Measurements from ENCODE around the gene CXXC5. TPM values are rescaled to one million over a fixed set of nuclear protein-coding genes. Genes with fewer than 3 reads are reported as not detected.

CXXC5 gene
- total RNA-seq, 1 experiment from 2014 or later, result 57.2 TPM

- DNase-seq (ENCODE audit: low spot score), result peak; percentile 93
- H3K4me3 ChIP-seq (ENCODE audit: low read depth, low read length, poor library complexity, severe bottlenecking), result peak overlapping the region; percentile 53
- intact Hi-C loops (cut with micrococcal nuclease; ENCODE audit: unreplicated experiment), result loop anchor here (2.0 kb wide), 1 partner anchor 36 kb away; no protein-coding TSS in a partner anchor
- H3K4me1 ChIP-seq (ENCODE audit: insufficient read depth, low read length, poor library complexity, severe bottlenecking), result peaks cover 39% of the 10 kb centered on the region
- no peaks in the 10 kb centered on the region for H3K9me3 ChIP-seq (ENCODE audit: low read depth, low read length, poor library complexity, severe bottlenecking)
- ChIA-PET POLR2A (ENCODE audit: low non-redundant PET) (interaction anchor here (0.6 kb wide), 1 partner anchor 55 kb away, joined by 9 read pairs; no protein-coding TSS in a partner anchor), CTCF (interaction anchor here (0.6 to 2.4 kb wide), 6 partner anchors 14 to 1379 kb away, joined by 3 to 10 read pairs (median 7); partner anchors contain the start of gene CDC25C)
- BruUV-seq (replicated peaks), result no TSS peak
- TF ChIP-seq EZH2 (IDR thresholded peaks at IDR 0.05; ENCODE audit: borderline replicate concordance, low read depth, low read length, poor library complexity, severe bottlenecking) (no peak), CTCF (conservative IDR thresholded peaks at IDR 0.05; ENCODE audit: low read depth, low read length) (no peak)
- no peaks in the 10 kb centered on the region for H3K36me3 ChIP-seq (ENCODE audit: insufficient read depth, low read length, poor library complexity, severe bottlenecking)
- H3K27me3 ChIP-seq (replicated peaks; ENCODE audit: insufficient read depth, low read depth, low read length, poor library complexity), result no peaks in the 10 kb centered on the region
- H3K27ac ChIP-seq (ENCODE audit: low read depth, low read length, poor library complexity, severe bottlenecking), result peak overlapping the region; percentile 85
Measured at GRCh38 chr5:139710319-139711066, 62.3 kb downstream of the CXXC5 start.

- intact Hi-C loops (cut with micrococcal nuclease; ENCODE audit: unreplicated experiment), result loop anchor here (2.0 kb wide), 1 partner anchor 36 kb away; no protein-coding TSS in a partner anchor
- ChIA-PET CTCF (interaction anchor here (0.6 to 2.4 kb wide), 5 partner anchors 13 to 1379 kb away, joined by 3 to 10 read pairs (median 6); partner anchors contain the start of gene CDC25C), POLR2A (ENCODE audit: low non-redundant PET) (interaction anchor here (0.5 to 0.6 kb wide), 2 partner anchors 54 to 369 kb away, joined by 3 to 9 read pairs; no protein-coding TSS in a partner anchor)
- H3K27me3 ChIP-seq (replicated peaks; ENCODE audit: insufficient read depth, low read depth, low read length, poor library complexity), result no peaks in the 10 kb centered on the region
- BruUV-seq (replicated peaks), result no TSS peak
- peak overlapping the region; percentile 53 for H3K4me3 ChIP-seq (ENCODE audit: low read depth, low read length, poor library complexity, severe bottlenecking)
- no peaks in the 10 kb centered on the region for H3K36me3 ChIP-seq (ENCODE audit: insufficient read depth, low read length, poor library complexity, severe bottlenecking)
- H3K9me3 ChIP-seq (ENCODE audit: low read depth, low read length, poor library complexity, severe bottlenecking), result no peaks in the 10 kb centered on the region
- peak overlapping the region; percentile 85 for H3K27ac ChIP-seq (ENCODE audit: low read depth, low read length, poor library complexity, severe bottlenecking)
- TF ChIP-seq EZH2 (IDR thresholded peaks at IDR 0.05; ENCODE audit: borderline replicate concordance, low read depth, low read length, poor library complexity, severe bottlenecking) (no peak), CTCF (conservative IDR thresholded peaks at IDR 0.05; ENCODE audit: low read depth, low read length) (peak; percentile 29; the same call in 1 of the 2 replicates)
- peaks cover 39% of the 10 kb centered on the region for H3K4me1 ChIP-seq (ENCODE audit: insufficient read depth, low read length, poor library complexity, severe bottlenecking)
- DNase-seq (ENCODE audit: low spot score), result peak; percentile 95
Measured at GRCh38 chr5:139711067-139711905, 63.1 kb downstream of the CXXC5 start.

GRCh38 chr5:139711906-139712224 is 63.7 kb downstream of the CXXC5 start:
- ChIA-PET POLR2A (ENCODE audit: low non-redundant PET) (interaction anchor here (0.6 to 0.7 kb wide), 2 partner anchors 58 to 273 kb away, joined by 3 to 6 read pairs; no protein-coding TSS in a partner anchor), CTCF (interaction anchor here (1.8 to 2.4 kb wide), 2 partner anchors 23 to 76 kb away, joined by 6 to 9 read pairs; no protein-coding TSS in a partner anchor)
- peak; percentile 77 for DNase-seq (ENCODE audit: low spot score)
- no peaks in the 10 kb centered on the region for H3K36me3 ChIP-seq (ENCODE audit: insufficient read depth, low read length, poor library complexity, severe bottlenecking)
- intact Hi-C loops (cut with micrococcal nuclease; ENCODE audit: unreplicated experiment), result loop anchor here (2.0 kb wide), 1 partner anchor 35 kb away; no protein-coding TSS in a partner anchor
- H3K4me3 ChIP-seq (ENCODE audit: low read depth, low read length, poor library complexity, severe bottlenecking), result peak overlapping the region; percentile 53
- TF ChIP-seq CTCF (conservative IDR thresholded peaks at IDR 0.05; ENCODE audit: low read depth, low read length) (no peak), EZH2 (IDR thresholded peaks at IDR 0.05; ENCODE audit: borderline replicate concordance, low read depth, low read length, poor library complexity, severe bottlenecking) (no peak)
- no peaks in the 10 kb centered on the region for H3K27me3 ChIP-seq (replicated peaks; ENCODE audit: insufficient read depth, low read depth, low read length, poor library complexity)
- peaks cover 39% of the 10 kb centered on the region for H3K4me1 ChIP-seq (ENCODE audit: insufficient read depth, low read length, poor library complexity, severe bottlenecking)
- no peaks in the 10 kb centered on the region for H3K9me3 ChIP-seq (ENCODE audit: low read depth, low read length, poor library complexity, severe bottlenecking)
- BruUV-seq (replicated peaks), result no TSS peak
- H3K27ac ChIP-seq (ENCODE audit: low read depth, low read length, poor library complexity, severe bottlenecking), result peak overlapping the region; percentile 85
